GM23338 (cell line): ENCODE data around the gene RAP1A. TPM values are rescaled to one million over a fixed set of nuclear protein-coding genes. Genes with fewer than 3 reads are reported as not detected.

Experiments
- ATAC-seq: fragments of 200-7000 bp; cut with Tn5 transposase; 3 replicates; pipeline ENCODE4 v1.9.1; 2020
- DNase-seq: peaks from one replicate; pipeline ENCODE4 v3.0.0-alpha.2; 2015; ENCODE audit warnings: low spot score
- H2AFZ ChIP-seq: fragments of 200-600 bp; sonication (generic); 2 replicates; pipeline ENCODE4 v1.8.0; 2016; ENCODE audit warnings: antibody characterized with exemption, mild to moderate bottlenecking, moderate library complexity
- H3F3A ChIP-seq: fragments of 200-600 bp; sonication (generic); replicated peaks from 2 replicates; pipeline ENCODE4 v1.8.0; 2017; ENCODE audit warnings: antibody characterized with exemption, mixed run types, low read depth
- H3K27ac ChIP-seq: fragments of 200-600 bp; sonication (generic); 2 replicates; pipeline ENCODE4 v1.6.1; 2016; ENCODE audit warnings: low read depth
- H3K27me3 ChIP-seq: fragments of 200-600 bp; sonication (generic); 2 replicates; pipeline ENCODE4 v1.8.0; 2016; ENCODE audit warnings: mild to moderate bottlenecking, mixed run types, moderate library complexity; ENCODE audit not compliant: insufficient read depth
- H3K36me3 ChIP-seq: fragments of 200-600 bp; sonication (generic); 2 replicates; pipeline ENCODE4 v1.8.0; 2016; ENCODE audit warnings: mild to moderate bottlenecking; ENCODE audit not compliant: insufficient read depth
- H3K4me1 ChIP-seq: fragments of 200-600 bp; sonication (generic); 2 replicates; pipeline ENCODE4 v1.8.0; 2016; ENCODE audit warnings: mild to moderate bottlenecking, moderate library complexity; ENCODE audit not compliant: insufficient read depth
- H3K4me2 ChIP-seq: fragments of 200-600 bp; sonication (generic); 2 replicates; pipeline ENCODE4 v1.7.1; 2017; ENCODE audit warnings: mixed run types
- H3K4me3 ChIP-seq: fragments of 200-600 bp; sonication (generic); 2 replicates; pipeline ENCODE4 v1.6.1; 2016; ENCODE audit warnings: mixed run types
- H3K79me2 ChIP-seq: fragments of 200-600 bp; sonication (generic); replicated peaks from 2 replicates; pipeline ENCODE4 v1.8.0; 2017; ENCODE audit warnings: mild to moderate bottlenecking; ENCODE audit not compliant: insufficient read depth
- H3K9me2 ChIP-seq: fragments of 200-600 bp; sonication (generic); 2 replicates; pipeline ENCODE4 v1.8.0; 2017; ENCODE audit not compliant: insufficient read depth
- H4K20me1 ChIP-seq: fragments of 200-600 bp; sonication (generic); replicated peaks from 2 replicates; pipeline ENCODE4 v1.8.0; 2017; ENCODE audit warnings: mild to moderate bottlenecking; ENCODE audit not compliant: insufficient read depth
- H3K27ac Mint-ChIP-seq: 2 replicates; pipeline ENCODE4 v1.8.0; 2020; ENCODE audit warnings: inconsistent platforms, mild to moderate bottlenecking, moderate library complexity, mixed read lengths
- H3K27me3 Mint-ChIP-seq: 3 replicates; pipeline ENCODE4 v1.8.0; 2022; ENCODE audit warnings: low read depth, mild to moderate bottlenecking, moderate library complexity, mixed read lengths, inconsistent platforms; ENCODE audit not compliant: insufficient read depth, poor library complexity
- H3K36me3 Mint-ChIP-seq: 3 replicates; pipeline ENCODE4 v1.8.0; 2021; ENCODE audit warnings: low read depth, mild to moderate bottlenecking, inconsistent platforms, moderate library complexity, mixed read lengths
- H3K4me1 Mint-ChIP-seq: 3 replicates; pipeline ENCODE4 v1.8.0; 2020; ENCODE audit warnings: mild to moderate bottlenecking, inconsistent platforms, mixed read lengths
- H3K4me3 Mint-ChIP-seq: 3 replicates; pipeline ENCODE4 v1.8.0; 2021; ENCODE audit warnings: moderate library complexity, mild to moderate bottlenecking, inconsistent platforms, mixed read lengths
- H3K9me3 Mint-ChIP-seq: 3 replicates; pipeline ENCODE4 v1.8.0; 2020; ENCODE audit warnings: moderate library complexity, mild to moderate bottlenecking, inconsistent platforms, mixed read lengths
- ETS1 ChIP-seq: IDR thresholded peaks from 2 replicates; pipeline ENCODE4 v1.6.1; 2016; ENCODE audit warnings: antibody characterized with exemption
- JUNB ChIP-seq: IDR thresholded peaks from one replicate; pipeline ENCODE4 v1.6.1; 2016; ENCODE audit warnings: antibody characterized with exemption; ENCODE audit not compliant: unreplicated experiment
- NANOG ChIP-seq: IDR thresholded peaks from 2 replicates; pipeline ENCODE4 v1.6.1; 2016; ENCODE audit warnings: antibody characterized with exemption, borderline replicate concordance
- STAT1 ChIP-seq: IDR thresholded peaks from one replicate; pipeline ENCODE4 v1.6.1; 2016; ENCODE audit warnings: antibody characterized with exemption; ENCODE audit not compliant: unreplicated experiment
- ZNF114 ChIP-seq: fragments of 250-450 bp; sonication (Bioruptor Pico); IDR thresholded peaks from 2 replicates; pipeline ENCODE4 v1.5.0; 2020; ENCODE audit warnings: mild to moderate bottlenecking, moderate library complexity
- polyA plus RNA-seq: library from polyadenylated mRNA; unstranded; fragments of >200 nt; fragmentation: Nextera tagmentation; extraction: Ambion mirVana; gene quantifications from 2 replicates; pipeline ENCODE4 v1.2.1, GENCODE V29; 2016
- total RNA-seq: library from RNA; depleted of rRNA; stranded (reverse); fragments of >200 nt; shearing (Covaris generic); gene quantifications from 2 replicates; pipeline ENCODE4 v1.2.3, GENCODE V29; 2014
- TF ChIP-seq, protein P1 (sequence below), 2 experiments: fragments of 200-600 bp in 1 of 2; sonication (generic) in 1 of 2; conservative IDR thresholded peaks; 2 replicates each; pipeline versions ENCODE4 v1.5.1 to v1.6.1; 2016 to 2017; ENCODE audit warnings: antibody characterized with exemption in 2 of 2, low read depth in 2 of 2, mild to moderate bottlenecking in 2 of 2, moderate library complexity in 1 of 2
- TF ChIP-seq, protein P2 (sequence below): fragments of 250-450 bp; sonication (Bioruptor Pico); IDR thresholded peaks from 2 replicates; pipeline ENCODE4 v1.5.0; 2020; ENCODE audit warnings: mild to moderate bottlenecking, moderate library complexity

The RAP1A gene
- total and polyA plus RNA-seq, 2 experiments from 2014 or later: 16.2 to 23.0 TPM

DNA sequence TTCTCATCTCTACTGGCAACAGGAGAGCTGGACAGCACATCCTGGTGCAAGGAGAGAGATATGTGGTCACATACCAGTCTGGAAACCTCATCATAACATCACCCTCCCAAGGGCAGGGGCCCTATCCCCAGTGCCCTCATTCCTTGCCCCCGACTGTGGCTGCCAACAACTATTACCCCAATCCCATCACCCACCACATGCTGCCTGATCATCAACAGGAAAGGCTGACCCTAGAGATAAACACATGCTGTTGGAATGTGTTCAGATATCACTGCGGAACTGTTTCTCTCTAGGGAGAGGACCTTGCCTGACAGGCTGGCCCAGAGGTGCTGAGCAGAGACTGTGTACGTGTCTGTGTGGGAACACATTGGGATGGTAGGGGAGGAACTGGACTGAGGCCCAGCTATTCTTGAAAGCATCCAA, 124.1 kb downstream of the RAP1A start (continued):
- TF ChIP-seq STAT1: no peak
- TF ChIP-seq, protein P1, sequence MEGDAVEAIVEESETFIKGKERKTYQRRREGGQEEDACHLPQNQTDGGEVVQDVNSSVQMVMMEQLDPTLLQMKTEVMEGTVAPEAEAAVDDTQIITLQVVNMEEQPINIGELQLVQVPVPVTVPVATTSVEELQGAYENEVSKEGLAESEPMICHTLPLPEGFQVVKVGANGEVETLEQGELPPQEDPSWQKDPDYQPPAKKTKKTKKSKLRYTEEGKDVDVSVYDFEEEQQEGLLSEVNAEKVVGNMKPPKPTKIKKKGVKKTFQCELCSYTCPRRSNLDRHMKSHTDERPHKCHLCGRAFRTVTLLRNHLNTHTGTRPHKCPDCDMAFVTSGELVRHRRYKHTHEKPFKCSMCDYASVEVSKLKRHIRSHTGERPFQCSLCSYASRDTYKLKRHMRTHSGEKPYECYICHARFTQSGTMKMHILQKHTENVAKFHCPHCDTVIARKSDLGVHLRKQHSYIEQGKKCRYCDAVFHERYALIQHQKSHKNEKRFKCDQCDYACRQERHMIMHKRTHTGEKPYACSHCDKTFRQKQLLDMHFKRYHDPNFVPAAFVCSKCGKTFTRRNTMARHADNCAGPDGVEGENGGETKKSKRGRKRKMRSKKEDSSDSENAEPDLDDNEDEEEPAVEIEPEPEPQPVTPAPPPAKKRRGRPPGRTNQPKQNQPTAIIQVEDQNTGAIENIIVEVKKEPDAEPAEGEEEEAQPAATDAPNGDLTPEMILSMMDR (conservative IDR thresholded peaks at IDR 0.05; ENCODE audit: low read depth in 2 of 2): no peak
- no peak for TF ChIP-seq ETS1

DNA sequence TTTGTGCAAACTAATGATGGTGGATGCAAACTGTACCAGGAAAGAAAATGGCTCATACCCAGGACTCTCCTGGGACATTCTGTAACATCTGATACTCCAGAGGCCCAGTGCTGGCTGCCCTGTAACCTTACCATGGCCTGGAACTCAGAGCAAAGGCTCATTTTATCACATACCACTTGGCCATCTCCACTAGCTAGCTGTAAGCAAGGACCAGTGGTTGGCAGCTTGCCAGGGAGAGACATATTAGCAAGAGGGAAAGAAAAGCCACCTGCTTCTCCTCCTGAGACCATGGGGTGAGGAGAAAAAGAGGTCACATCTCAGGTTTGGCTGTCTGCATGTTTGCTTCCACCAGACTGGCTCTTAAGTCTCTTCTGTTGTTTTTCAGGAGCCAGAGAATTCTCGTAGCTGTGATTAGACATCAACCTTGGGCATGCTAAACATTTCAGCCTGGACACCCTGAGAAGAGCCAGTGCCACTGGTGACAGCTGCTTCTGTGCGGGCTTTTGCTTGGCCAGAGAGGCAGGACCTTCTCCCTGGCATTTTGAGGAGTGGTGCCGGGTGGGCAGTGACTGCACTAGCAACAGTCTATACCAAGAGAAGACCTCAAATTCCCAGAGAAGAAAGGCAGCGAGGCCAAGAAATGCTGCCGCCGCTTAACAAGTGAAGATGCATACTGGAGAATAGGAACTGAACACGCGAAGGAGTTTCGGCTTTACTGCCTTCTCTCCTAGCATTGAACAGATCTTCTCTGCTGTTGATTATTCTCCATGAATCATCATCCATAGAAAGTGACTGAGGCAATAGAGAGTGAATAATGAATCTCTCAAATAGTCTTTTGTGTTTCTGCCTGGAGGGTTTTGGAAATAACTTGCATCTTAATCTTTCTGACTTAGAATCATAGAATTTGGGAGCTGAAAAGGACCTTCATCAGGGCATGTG, 126.4 kb downstream of the RAP1A start:
- Histone ChIP-seq H3K27me3 (peaks cover 13% of the 10 kb centered on the region), H3K4me2 (no peak overlapping the region), H3K4me3 (no peak overlapping the region), H3F3A (no peaks in the 10 kb centered on the region), H3K27ac (no peak overlapping the region), H3K36me3 (no peaks in the 10 kb centered on the region), H3K9me2 (no peaks in the 10 kb centered on the region), H4K20me1 (no peaks in the 10 kb centered on the region), H2AFZ (no peak overlapping the region), H3K79me2 (no peaks in the 10 kb centered on the region), H3K4me1 (peaks cover 6% of the 10 kb centered on the region; the same call in 1 of the 2 replicates)
- DNase-seq (no peak), ATAC-seq (no peak)
- H3K36me3 Mint-ChIP-seq: no peaks in the 10 kb centered on the region
- H3K4me3 Mint-ChIP-seq: no peak overlapping the region
- peaks cover 16% of the 10 kb centered on the region for H3K27me3 Mint-ChIP-seq
- H3K9me3 Mint-ChIP-seq: no peaks in the 10 kb centered on the region; the same call in 2 of the 3 replicates
- no peak overlapping the region for H3K27ac Mint-ChIP-seq
- H3K4me1 Mint-ChIP-seq: peaks cover 23% of the 10 kb centered on the region
- no peak for TF ChIP-seq ZNF114 (CRISPR knock-in tag)
- no peak for TF ChIP-seq JUNB
- TF ChIP-seq, protein P1 (conservative IDR thresholded peaks at IDR 0.05; ENCODE audit: low read depth in 2 of 2): no peak
- TF ChIP-seq ETS1: no peak
- no peak for TF ChIP-seq STAT1
- TF ChIP-seq NANOG: no peak
- TF ChIP-seq, protein P2, sequence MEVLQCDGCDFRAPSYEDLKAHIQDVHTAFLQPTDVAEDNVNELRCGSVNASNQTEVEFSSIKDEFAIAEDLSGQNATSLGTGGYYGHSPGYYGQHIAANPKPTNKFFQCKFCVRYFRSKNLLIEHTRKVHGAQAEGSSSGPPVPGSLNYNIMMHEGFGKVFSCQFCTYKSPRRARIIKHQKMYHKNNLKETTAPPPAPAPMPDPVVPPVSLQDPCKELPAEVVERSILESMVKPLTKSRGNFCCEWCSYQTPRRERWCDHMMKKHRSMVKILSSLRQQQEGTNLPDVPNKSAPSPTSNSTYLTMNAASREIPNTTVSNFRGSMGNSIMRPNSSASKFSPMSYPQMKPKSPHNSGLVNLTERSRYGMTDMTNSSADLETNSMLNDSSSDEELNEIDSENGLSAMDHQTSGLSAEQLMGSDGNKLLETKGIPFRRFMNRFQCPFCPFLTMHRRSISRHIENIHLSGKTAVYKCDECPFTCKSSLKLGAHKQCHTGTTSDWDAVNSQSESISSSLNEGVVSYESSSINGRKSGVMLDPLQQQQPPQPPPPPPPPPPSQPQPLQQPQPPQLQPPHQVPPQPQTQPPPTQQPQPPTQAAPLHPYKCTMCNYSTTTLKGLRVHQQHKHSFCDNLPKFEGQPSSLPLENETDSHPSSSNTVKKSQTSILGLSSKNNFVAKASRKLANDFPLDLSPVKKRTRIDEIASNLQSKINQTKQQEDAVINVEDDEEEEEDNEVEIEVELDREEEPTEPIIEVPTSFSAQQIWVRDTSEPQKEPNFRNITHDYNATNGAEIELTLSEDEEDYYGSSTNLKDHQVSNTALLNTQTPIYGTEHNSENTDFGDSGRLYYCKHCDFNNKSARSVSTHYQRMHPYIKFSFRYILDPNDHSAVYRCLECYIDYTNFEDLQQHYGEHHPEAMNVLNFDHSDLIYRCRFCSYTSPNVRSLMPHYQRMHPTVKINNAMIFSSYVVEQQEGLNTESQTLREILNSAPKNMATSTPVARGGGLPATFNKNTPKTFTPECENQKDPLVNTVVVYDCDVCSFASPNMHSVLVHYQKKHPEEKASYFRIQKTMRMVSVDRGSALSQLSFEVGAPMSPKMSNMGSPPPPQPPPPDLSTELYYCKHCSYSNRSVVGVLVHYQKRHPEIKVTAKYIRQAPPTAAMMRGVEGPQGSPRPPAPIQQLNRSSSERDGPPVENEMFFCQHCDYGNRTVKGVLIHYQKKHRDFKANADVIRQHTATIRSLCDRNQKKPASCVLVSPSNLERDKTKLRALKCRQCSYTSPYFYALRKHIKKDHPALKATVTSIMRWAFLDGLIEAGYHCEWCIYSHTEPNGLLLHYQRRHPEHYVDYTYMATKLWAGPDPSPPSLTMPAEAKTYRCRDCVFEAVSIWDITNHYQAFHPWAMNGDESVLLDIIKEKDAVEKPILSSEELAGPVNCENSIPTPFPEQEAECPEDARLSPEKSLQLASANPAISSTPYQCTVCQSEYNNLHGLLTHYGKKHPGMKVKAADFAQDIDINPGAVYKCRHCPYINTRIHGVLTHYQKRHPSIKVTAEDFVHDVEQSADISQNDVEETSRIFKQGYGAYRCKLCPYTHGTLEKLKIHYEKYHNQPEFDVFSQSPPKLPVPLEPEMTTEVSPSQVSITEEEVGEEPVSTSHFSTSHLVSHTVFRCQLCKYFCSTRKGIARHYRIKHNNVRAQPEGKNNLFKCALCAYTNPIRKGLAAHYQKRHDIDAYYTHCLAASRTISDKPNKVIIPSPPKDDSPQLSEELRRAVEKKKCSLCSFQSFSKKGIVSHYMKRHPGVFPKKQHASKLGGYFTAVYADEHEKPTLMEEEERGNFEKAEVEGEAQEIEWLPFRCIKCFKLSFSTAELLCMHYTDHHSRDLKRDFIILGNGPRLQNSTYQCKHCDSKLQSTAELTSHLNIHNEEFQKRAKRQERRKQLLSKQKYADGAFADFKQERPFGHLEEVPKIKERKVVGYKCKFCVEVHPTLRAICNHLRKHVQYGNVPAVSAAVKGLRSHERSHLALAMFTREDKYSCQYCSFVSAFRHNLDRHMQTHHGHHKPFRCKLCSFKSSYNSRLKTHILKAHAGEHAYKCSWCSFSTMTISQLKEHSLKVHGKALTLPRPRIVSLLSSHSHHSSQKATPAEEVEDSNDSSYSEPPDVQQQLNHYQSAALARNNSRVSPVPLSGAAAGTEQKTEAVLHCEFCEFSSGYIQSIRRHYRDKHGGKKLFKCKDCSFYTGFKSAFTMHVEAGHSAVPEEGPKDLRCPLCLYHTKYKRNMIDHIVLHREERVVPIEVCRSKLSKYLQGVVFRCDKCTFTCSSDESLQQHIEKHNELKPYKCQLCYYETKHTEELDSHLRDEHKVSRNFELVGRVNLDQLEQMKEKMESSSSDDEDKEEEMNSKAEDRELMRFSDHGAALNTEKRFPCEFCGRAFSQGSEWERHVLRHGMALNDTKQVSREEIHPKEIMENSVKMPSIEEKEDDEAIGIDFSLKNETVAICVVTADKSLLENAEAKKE (CRISPR knock-in tag): no peak
